K562 (cell line): ENCODE data around the gene RHOA. TPM values are rescaled to one million over a fixed set of nuclear protein-coding genes. Genes with fewer than 3 reads are reported as not detected.

Experiments used
- ATAC-seq: fragments of 200-7000 bp; cut with Tn5 transposase; 3 replicates; pipeline ENCODE4 v1.9.1; 2020; ENCODE audit warnings: moderate library complexity
- BruUV-seq: library from RNA; stranded (reverse); fragments of 400-500 nt; replicated peaks from 2 replicates; lab custom pipeline; 2021; lab: Mats Ljungman, UMichigan
- CTCF ChIA-PET: fragments of 300-600 bp; formaldehyde crosslinking; extraction: SDS; loops from one replicate; lab custom pipeline; 2021; ENCODE audit warnings: low intra/inter-chr PET ratio; lab: Yijun Ruan, JAX
- POLR2A ChIA-PET: fragments of 300-600, 350-650 bp; sonication (Branson Sonifier 250); formaldehyde crosslinking; extraction: SDS; loops from one replicate; lab custom pipeline; 2021; ENCODE audit warnings: antibody characterized with exemption, inconsistent platforms; lab: Yijun Ruan, JAX
- DNase-seq, 4 experiments: peaks; one replicate each; pipeline versions ENCODE4 v3.0.0 to v3.0.0-alpha.2; 2011 to 2018; ENCODE audit warnings: low spot score in 3 of 4, mixed read lengths in 3 of 4; ENCODE audit errors: extremely low read depth in 1 of 4
- FAIRE-seq: peaks from 2 replicates; lab custom pipeline; 2011; peaks lifted over from hg19 to GRCh38; lab: Jason Lieb, UNC
- H2AFZ ChIP-seq: 2 replicates; pipeline ENCODE4 v1.6.0; 2011; ENCODE audit warnings: low read depth, low read length, control low read depth, inconsistent platforms
- H3K27ac ChIP-seq: fragments of 200-600 bp; 3 replicates; pipeline ENCODE4 v1.8.0; 2011; ENCODE audit warnings: low read depth, mild to moderate bottlenecking, control low read depth, inconsistent platforms, low read length, moderate library complexity, mixed read lengths; ENCODE audit errors: extremely low read depth
- H3K27me3 ChIP-seq, 2 experiments: fragments of 300-600 bp in 1 of 2; 2 replicates in 1 of 2; 3 replicates in 1 of 2; pipeline versions ENCODE4 v1.6.0 to v1.8.0; 2011; ENCODE audit warnings: inconsistent platforms in 2 of 2, low read length in 2 of 2, mild to moderate bottlenecking in 1 of 2, mixed read lengths in 1 of 2, moderate library complexity in 1 of 2; ENCODE audit not compliant: control insufficient read depth in 2 of 2, insufficient read depth in 2 of 2
- H3K36me3 ChIP-seq: fragments of 300-600 bp; 3 replicates; pipeline ENCODE4 v1.8.0; 2011; ENCODE audit warnings: mild to moderate bottlenecking, low read length, inconsistent platforms; ENCODE audit not compliant: control insufficient read depth, insufficient read depth
- H3K4me1 ChIP-seq, 2 experiments: fragments of 200-600 bp in 1 of 2; replicated peaks in 1 of 2; 2 replicates in 1 of 2; 3 replicates in 1 of 2; pipeline versions ENCODE4 v1.5.1 to v1.8.0; 2011; ENCODE audit warnings: inconsistent platforms in 2 of 2, low read length in 2 of 2, mild to moderate bottlenecking in 1 of 2, mixed read lengths in 1 of 2, moderate library complexity in 1 of 2; ENCODE audit not compliant: control insufficient read depth in 2 of 2, insufficient read depth in 2 of 2
- H3K4me2 ChIP-seq: 2 replicates; pipeline ENCODE4 v1.6.1; 2011; ENCODE audit warnings: low read length, control low read depth, inconsistent platforms, mixed read lengths; ENCODE audit not compliant: insufficient read depth
- H3K4me3 ChIP-seq: fragments of 200-600 bp; sonication (generic), shearing (Covaris generic); 2 replicates; pipeline ENCODE4 v1.5.1; 2016; ENCODE audit warnings: control low read depth, inconsistent platforms
- H3K79me2 ChIP-seq: fragments of 200-600 bp; 3 replicates; pipeline ENCODE4 v1.8.0; 2011; ENCODE audit warnings: low read length, inconsistent platforms; ENCODE audit not compliant: control insufficient read depth, insufficient read depth
- H3K9ac ChIP-seq, 2 experiments: 2 replicates each; pipeline versions ENCODE4 v1.6.0 to v1.6.1; 2011; ENCODE audit warnings: low read depth in 2 of 2, low read length in 2 of 2, control low read depth in 1 of 2, inconsistent platforms in 1 of 2, mild to moderate bottlenecking in 1 of 2, mixed read lengths in 1 of 2; ENCODE audit not compliant: insufficient read depth in 1 of 2
- H3K9me1 ChIP-seq: one replicate; pipeline ENCODE4 v1.6.0; 2011; ENCODE audit warnings: inconsistent platforms, mild to moderate bottlenecking, low read length, moderate library complexity; ENCODE audit not compliant: control insufficient read depth, insufficient read depth
- H3K9me3 ChIP-seq: replicated peaks from 2 replicates; pipeline ENCODE4 v1.5.1; 2011; ENCODE audit warnings: low read depth, low read length, inconsistent platforms; ENCODE audit not compliant: control insufficient read depth, insufficient read depth
- H4K20me1 ChIP-seq: replicated peaks from 2 replicates; pipeline ENCODE4 v1.6.1; 2011; ENCODE audit warnings: low read length, inconsistent platforms, mixed read lengths; ENCODE audit not compliant: control insufficient read depth, insufficient read depth
- BRF2 ChIP-seq: IDR thresholded peaks from 3 replicates; pipeline ENCODE4 v1.6.1; 2011; ENCODE audit warnings: borderline replicate concordance, mild to moderate bottlenecking; ENCODE audit not compliant: insufficient read length, insufficient read depth
- CBX8 ChIP-seq: fragments of 200-600 bp; sonication (generic); IDR thresholded peaks from 2 replicates; pipeline ENCODE4 v1.6.1; 2012; ENCODE audit warnings: borderline replicate concordance, mixed run types, low read depth, mild to moderate bottlenecking, moderate library complexity, mixed read lengths, low read length, control low read depth, inconsistent platforms; ENCODE audit not compliant: poor library complexity, severe bottlenecking; ENCODE audit errors: extremely low read depth
- CTCFL ChIP-seq: IDR thresholded peaks from 2 replicates; pipeline ENCODE4 v1.6.1; 2011; ENCODE audit warnings: borderline replicate concordance, low read depth, mild to moderate bottlenecking, moderate library complexity, low read length; ENCODE audit not compliant: insufficient read depth, poor library complexity, severe bottlenecking
- GATA2 ChIP-seq: sonication (generic); formaldehyde crosslinking; IDR thresholded peaks from 2 replicates; pipeline ENCODE4 v1.4.0; 2020; ENCODE audit warnings: mild to moderate bottlenecking, missing genetic modification reagents
- KDM1A ChIP-seq, 2 experiments: fragments of 450-650 bp; IDR thresholded peaks; 2 replicates each; pipeline ENCODE4 v1.6.1; 2016; ENCODE audit warnings: mild to moderate bottlenecking in 2 of 2
- MED1 ChIP-seq: sonication (generic); formaldehyde crosslinking; IDR thresholded peaks from 2 replicates; pipeline ENCODE4 v1.8.1; 2023; ENCODE audit warnings: missing genetic modification reagents, borderline replicate concordance
- MLX ChIP-seq, 2 experiments: fragments of 450-650 bp in 1 of 2; sonication (generic) in 1 of 2; formaldehyde crosslinking; conservative IDR thresholded peaks; 2 replicates each; pipeline versions ENCODE4 v1.4.0 to v1.8.1; 2020 to 2022; ENCODE audit warnings: mild to moderate bottlenecking in 1 of 2, missing genetic modification reagents in 1 of 2
- POLR3G ChIP-seq: IDR thresholded peaks from 2 replicates; pipeline ENCODE4 v1.6.1; 2011; ENCODE audit not compliant: insufficient read length, insufficient replicate concordance; ENCODE audit errors: extremely low read depth
- RAD21 ChIP-seq, 2 experiments: fragments of 250-450 bp in 1 of 2; fragments of 450-650 bp in 1 of 2; sonication (Bioruptor Pico) in 1 of 2; formaldehyde crosslinking in 1 of 2; IDR thresholded peaks in 1 of 2; conservative IDR thresholded peaks in 1 of 2; 2 replicates each; pipeline versions ENCODE4 v1.4.0 to v1.8.0; 2020 to 2022; ENCODE audit warnings: mild to moderate bottlenecking in 2 of 2, moderate library complexity in 1 of 2
- SPI1 ChIP-seq: IDR thresholded peaks from 2 replicates; pipeline ENCODE4 v1.6.1; 2011; ENCODE audit warnings: low read depth, low read length, control low read depth, borderline replicate concordance
- TAL1 ChIP-seq: fragments of 450-650 bp; IDR thresholded peaks from 2 replicates; pipeline ENCODE4 v1.6.1; 2016; ENCODE audit warnings: mild to moderate bottlenecking
- ZBTB5 ChIP-seq: fragments of 450-650 bp; IDR thresholded peaks from 2 replicates; pipeline ENCODE4 v1.6.1; 2017; ENCODE audit warnings: antibody characterized with exemption
- ZKSCAN3 ChIP-seq: fragments of 250-450 bp; sonication (Bioruptor Pico); IDR thresholded peaks from 2 replicates; pipeline ENCODE4 v1.4.0; 2020
- ZNF133 ChIP-seq: fragments of 250-450 bp; sonication (Bioruptor Pico); IDR thresholded peaks from 2 replicates; pipeline ENCODE4 v1.4.0; 2020; ENCODE audit warnings: mild to moderate bottlenecking
- ZNF143 ChIP-seq: sonication (generic); formaldehyde crosslinking; IDR thresholded peaks from 2 replicates; pipeline ENCODE4 v1.9.0; 2022; ENCODE audit warnings: mild to moderate bottlenecking, missing genetic modification reagents
- ZNF212 ChIP-seq: fragments of 450-650 bp; formaldehyde crosslinking; IDR thresholded peaks from 2 replicates; pipeline ENCODE4 v1.4.0; 2020; ENCODE audit warnings: mild to moderate bottlenecking
- ZNF3 ChIP-seq: fragments of 250-450 bp; sonication (Bioruptor Pico); IDR thresholded peaks from 2 replicates; pipeline ENCODE4 v1.5.0; 2021; ENCODE audit warnings: mild to moderate bottlenecking, moderate library complexity
- WGBS: fragments of 100-300 bp; shearing (Covaris generic); methylation state at CpG from one replicate; pipeline ENCODE4 v1.1.6; 2016; ENCODE audit warnings: low coverage, mixed read lengths; ENCODE audit not compliant: insufficient coverage; ENCODE audit errors: missing lambda C conversion rate; 5-methylcytosine and 5-hydroxymethylcytosine counted together
- in situ Hi-C: fragments of 300-500 bp; cut with MboI; formaldehyde crosslinking; loops from 4 replicates; pipeline ENCODE4 v1.15.0; 2018; ENCODE audit warnings: inconsistent platforms, mixed read lengths
- intact Hi-C: fragments of 100-400 bp; cut with micrococcal nuclease; formaldehyde crosslinking; loops from 2 replicates; pipeline ENCODE4 v1.14.2; 2022
- polyA plus RNA-seq, 8 experiments: library from polyadenylated mRNA; depleted of rRNA in 4 of 8; stranded (reverse) in 5 of 8; unstranded in 3 of 8; fragments of >200 nt; fragmentation: Nextera tagmentation in 2 of 8; fragmentation: Illumina TruSeq in 1 of 8; extraction: Ambion mirVana in 2 of 8; extraction: Trizol in 1 of 8; gene quantifications; 2 replicates each; pipeline versions ENCODE4 v1.2.1 to v1.2.3, GENCODE V29; 2011 to 2014; ENCODE audit warnings: inconsistent platforms in 1 of 8, missing spikeins in 1 of 8
- total RNA-seq, 7 experiments: library from RNA; depleted of rRNA in 6 of 7; stranded (reverse); fragments of >200 nt in 6 of 7; fragmentation: Illumina TruSeq in 2 of 7; extraction: Trizol in 2 of 7; gene quantifications; 2 replicates each; pipeline versions ENCODE4 v1.2.1 to v1.2.3, GENCODE V29; 2011 to 2021; ENCODE audit warnings: low replicate concordance in 1 of 7

Gene RHOA
- total and polyA plus RNA-seq, 9 of the 15 experiments (the other 6 are each of a cell fraction or from before 2014, with no cell fraction given) = 136 to 540 (median 236) TPM

GRCh38 chr3:49434731-49435130 is 23.0 kb upstream of the RHOA start:
- H3K9me1 ChIP-seq = no peaks in the 10 kb centered on the region
- ATAC-seq = no peak
- intact Hi-C loops (no loop called here), in situ Hi-C loops (loop anchor here (25.0 kb wide), 1 partner anchor 272 kb away; the partner anchor contains the start of genes CCDC71 and KLHDC8B)
- H3K36me3 ChIP-seq = no peaks in the 10 kb centered on the region
- no peak overlapping the region for H3K4me3 ChIP-seq
- H3K27ac ChIP-seq = no peak overlapping the region
- H3K27me3 ChIP-seq = no peaks in the 10 kb centered on the region
- H4K20me1 ChIP-seq = no peaks in the 10 kb centered on the region
- H3K4me1 ChIP-seq = no peaks in the 10 kb centered on the region; a peak in 2 of 5 replicates
- no peak overlapping the region for H3K9ac ChIP-seq
- no TSS peak for BruUV-seq
- CTCF ChIA-PET = no interaction called here
- no peaks in the 10 kb centered on the region for H3K79me2 ChIP-seq
- H2AFZ ChIP-seq = no peak overlapping the region
- no peak for DNase-seq
- FAIRE-seq = no peak
- no peak overlapping the region for H3K4me2 ChIP-seq
- no peaks in the 10 kb centered on the region for H3K9me3 ChIP-seq
- 77% methylated on average over 3 of the region's 5 CpGs for WGBS
- POLR2A ChIA-PET = interaction anchor here (0.7 kb wide), 1 partner anchor 295 kb away, joined by 3 read pairs; no protein-coding TSS in a partner anchor
- TF ChIP-seq TAL1 = no peak
- no peak for TF ChIP-seq GATA2 (CRISPR knock-in tag)
- no peak for TF ChIP-seq ZNF143 (CRISPR knock-in tag)
- TF ChIP-seq POLR3G = no peak
- TF ChIP-seq KDM1A (IDR thresholded peaks at IDR 0.05) = no peak
- TF ChIP-seq ZKSCAN3 (CRISPR knock-in tag) = no peak
- no peak for TF ChIP-seq RAD21 (CRISPR knock-in tag; conservative IDR thresholded peaks at IDR 0.05 in 1 of 2, IDR thresholded peaks at IDR 0.05 in 1 of 2)
- TF ChIP-seq SPI1 = no peak
- no peak for TF ChIP-seq ZNF3 (CRISPR knock-in tag)
- no peak for TF ChIP-seq MLX (CRISPR knock-in tag; conservative IDR thresholded peaks at IDR 0.05)
- TF ChIP-seq CBX8 = no peak
- no peak for TF ChIP-seq BRF2
- TF ChIP-seq ZBTB5 = no peak
- no peak for TF ChIP-seq ZNF133
- no peak for TF ChIP-seq MED1 (CRISPR knock-in tag)
- no peak for TF ChIP-seq CTCFL
- no peak for TF ChIP-seq ZNF212
